SH-SY5Y (cell line): Measurements from ENCODE around the gene B4GALT5.

Experiments
- GATA2 ChIP-seq: IDR thresholded peaks from 2 replicates; pipeline ENCODE4 v1.6.1; 2011; ENCODE audit warnings: mild to moderate bottlenecking, low read depth, low read length
- GATA3 ChIP-seq: IDR thresholded peaks from 2 replicates; pipeline ENCODE4 v1.6.1; 2011; ENCODE audit warnings: low read depth, mild to moderate bottlenecking, low read length, moderate library complexity

DNA sequence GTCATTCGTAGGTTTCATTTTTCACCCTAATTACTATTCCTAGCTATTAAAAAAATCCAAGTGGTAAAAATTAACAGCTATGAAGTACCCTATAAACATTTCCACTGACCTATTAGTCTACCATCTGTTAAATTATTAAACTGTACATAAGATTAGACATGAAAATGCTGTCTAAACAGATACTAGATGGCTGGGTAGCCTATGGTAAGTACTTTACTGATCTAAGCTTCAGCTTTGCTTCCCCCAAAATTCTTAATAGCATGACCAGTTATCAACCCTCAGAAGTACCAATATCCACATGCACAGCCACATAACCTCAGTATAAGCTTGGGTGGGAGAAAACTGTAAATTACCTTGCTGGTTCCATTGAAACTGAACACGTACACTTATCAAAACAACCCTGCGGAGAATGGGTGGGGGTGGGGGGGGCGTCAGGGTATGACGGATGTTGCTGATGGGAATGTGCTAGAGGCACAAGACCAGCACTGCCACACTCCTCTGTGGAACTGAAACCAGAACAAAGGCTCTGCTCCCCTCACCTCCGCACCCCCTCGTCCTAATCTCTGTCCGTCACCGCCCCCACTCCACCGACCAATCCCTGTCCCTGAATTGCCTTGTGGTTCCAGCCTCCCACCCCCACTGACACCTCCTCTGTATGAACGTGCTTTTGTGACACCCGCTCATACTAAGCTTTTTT, 45.3 kb downstream of the B4GALT5 start:
- TF ChIP-seq GATA2 (no peak), GATA3 (no peak)
